GM18909 (cell line): Measurements from ENCODE around the gene CFAP68.
"Not testable (repeated sequence)": the region's sequence is repeated elsewhere in the genome, so short reads cannot be mapped to it uniquely, and the experiment has no call there.

ENCODE experiments used
- ATAC-seq: cut with Tn5 transposase; IDR thresholded peaks from one replicate; pipeline ENCODE4 v1.9.1; 2021; ENCODE audit warnings: mild to moderate bottlenecking; ENCODE audit not compliant: unreplicated experiment, poor library complexity

Gene CFAP68

DNA sequence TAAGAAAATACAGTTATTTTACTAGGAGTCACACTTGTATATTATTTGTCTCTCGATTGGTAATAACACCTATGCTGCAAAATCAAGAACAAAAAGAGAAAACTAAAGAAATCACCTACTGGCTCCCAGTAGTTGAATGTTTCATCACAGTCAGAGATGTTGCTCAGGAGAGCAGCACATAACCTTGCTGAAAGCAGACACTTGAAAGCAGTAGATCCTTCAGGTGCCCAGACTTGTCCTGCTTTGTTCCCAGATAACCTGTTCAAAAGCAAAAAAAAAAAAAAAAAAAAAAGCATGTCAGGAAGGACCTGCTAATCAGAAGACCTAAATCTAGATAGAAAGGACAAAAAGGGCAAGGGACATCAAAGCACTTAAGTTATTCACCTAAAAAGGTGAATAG is 9.2 kb upstream of the CFAP68 start:
- ATAC-seq: no peak

DNA sequence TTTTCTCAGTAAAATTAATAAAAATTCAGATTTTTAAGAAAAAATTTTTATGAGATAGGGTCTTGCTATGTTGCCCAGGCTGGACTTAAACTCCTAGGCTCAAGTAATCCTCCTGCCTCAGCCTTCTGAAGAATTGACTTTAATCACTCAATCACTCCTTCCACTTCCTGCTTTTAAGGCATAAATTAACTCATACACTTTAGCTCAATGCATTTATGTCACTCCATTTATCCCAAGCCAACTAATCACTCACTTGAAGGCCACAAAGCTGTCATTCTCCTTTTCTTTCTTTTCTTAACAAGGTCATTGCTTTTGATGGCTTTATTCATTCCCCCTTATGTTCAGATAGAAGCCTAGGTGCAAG is 8.8 kb upstream of the CFAP68 start:
- ATAC-seq: peak; percentile 8

DNA sequence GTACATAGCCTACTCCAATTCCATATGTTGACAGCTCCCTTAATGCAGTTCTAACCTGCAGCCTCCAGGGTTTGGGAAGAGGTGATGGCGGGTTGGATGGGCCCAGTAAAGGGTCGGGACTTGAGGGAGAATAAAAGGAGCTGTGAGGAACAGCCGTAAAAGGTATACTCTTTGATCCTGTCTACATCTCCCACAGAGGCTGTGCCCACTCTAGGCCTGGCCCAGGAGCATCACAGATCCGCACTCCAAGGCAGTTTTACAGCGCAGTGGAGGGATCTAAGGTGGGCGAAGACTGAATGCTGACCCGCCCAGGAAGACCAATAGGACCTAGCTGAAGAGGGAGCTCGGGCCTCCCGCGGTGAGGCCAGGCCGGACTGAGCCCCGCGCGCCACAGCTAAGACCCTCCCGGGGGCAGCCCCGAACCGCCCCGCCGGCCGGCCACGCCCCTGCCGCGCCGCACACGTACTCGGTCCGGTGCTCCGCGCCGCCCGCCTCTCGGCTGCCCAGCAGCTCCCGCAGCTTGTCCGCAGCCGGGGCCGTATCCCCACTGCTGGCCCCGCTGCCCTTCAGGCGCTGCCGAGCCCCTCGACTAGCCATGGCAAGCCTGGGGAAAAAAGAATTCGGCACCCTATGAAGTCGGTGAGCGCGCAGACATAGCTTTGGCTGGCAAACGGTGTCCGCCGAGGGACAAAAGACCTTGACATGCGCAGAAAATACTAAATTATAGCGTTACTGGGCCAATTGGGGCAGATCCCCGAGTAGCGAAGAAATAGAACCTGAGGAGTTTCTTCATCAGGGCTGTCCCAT is 8.3 kb upstream of the CFAP68 start, which contains the start of gene ALG9:
Gene ALG9, minus strand, starts transcription at position 696 of the 807 bp plus-strand sequence. Its CDS starts 99 bp downstream, at position 597.
- peak; percentile 92 for ATAC-seq

DNA sequence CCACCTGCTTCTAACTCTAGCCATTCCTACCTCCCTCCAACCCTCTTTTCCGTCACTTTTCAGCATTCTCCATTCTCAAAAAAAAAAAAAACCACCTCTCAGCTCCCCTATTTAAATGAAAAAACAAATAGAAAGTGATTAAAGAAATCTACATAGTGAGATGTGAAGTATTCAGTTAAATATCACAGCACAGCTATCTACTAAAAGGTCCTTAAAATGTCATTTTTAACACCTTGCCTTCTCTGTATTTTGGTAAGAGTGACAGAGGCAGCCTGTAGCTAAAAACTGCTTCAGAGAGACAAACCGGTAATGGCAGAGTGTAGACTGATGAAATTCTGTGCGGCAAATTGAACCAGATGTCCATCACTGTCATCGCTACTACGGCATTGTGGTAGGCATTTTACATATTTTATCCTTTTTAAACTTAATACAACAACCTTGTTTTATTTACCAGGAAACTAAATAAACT is 7.6 kb upstream of the CFAP68 start:
- ATAC-seq: no peak

DNA sequence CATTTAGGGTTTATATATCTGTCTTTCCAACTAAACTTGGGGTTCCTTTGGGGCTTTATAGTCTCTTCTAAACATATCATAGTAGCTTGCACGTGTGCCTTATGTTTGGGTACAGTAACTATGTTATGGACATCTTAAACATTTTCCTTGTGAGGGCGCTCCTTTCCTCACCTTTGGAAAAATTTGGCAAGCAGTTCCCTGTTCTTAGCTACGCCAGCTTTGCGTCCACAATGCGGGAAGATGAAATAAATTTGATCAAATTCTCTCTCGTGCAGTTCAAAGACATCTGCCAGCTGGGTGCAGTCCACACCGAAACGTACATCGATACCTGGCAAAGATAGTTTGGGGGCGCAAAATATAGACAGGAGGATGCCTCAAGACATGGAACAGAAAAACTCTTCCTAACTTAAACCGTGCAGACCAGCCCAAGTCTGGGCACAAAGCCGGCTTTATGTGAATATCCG is 924 bp upstream of the CFAP68 start:
- ATAC-seq: peak; percentile 17

- ATAC-seq: no peak
Measured at GRCh38 chr11:111879637-111879960, 258 bp downstream of the CFAP68 start.

- no peak for ATAC-seq
Measured at GRCh38 chr11:111882202-111882601, 2.9 kb downstream of the CFAP68 start.

GRCh38 chr11:111885053-111885452 is 5.7 kb downstream of the CFAP68 start:
- not testable (repeated sequence) for ATAC-seq

GRCh38 chr11:111886032-111886431 is 6.7 kb downstream of the CFAP68 start:
- no peak for ATAC-seq

- ATAC-seq: no peak
Measured at GRCh38 chr11:111886844-111887243, 7.5 kb downstream of the CFAP68 start.

GRCh38 chr11:111905411-111905810 is 26.1 kb downstream of the CFAP68 start:
- ATAC-seq: no peak

- no peak for ATAC-seq
Measured at GRCh38 chr11:111906680-111907079, 27.3 kb downstream of the CFAP68 start.

- no peak for ATAC-seq
Measured at GRCh38 chr11:111908639-111909305, 29.4 kb downstream of the CFAP68 start.

DNA sequence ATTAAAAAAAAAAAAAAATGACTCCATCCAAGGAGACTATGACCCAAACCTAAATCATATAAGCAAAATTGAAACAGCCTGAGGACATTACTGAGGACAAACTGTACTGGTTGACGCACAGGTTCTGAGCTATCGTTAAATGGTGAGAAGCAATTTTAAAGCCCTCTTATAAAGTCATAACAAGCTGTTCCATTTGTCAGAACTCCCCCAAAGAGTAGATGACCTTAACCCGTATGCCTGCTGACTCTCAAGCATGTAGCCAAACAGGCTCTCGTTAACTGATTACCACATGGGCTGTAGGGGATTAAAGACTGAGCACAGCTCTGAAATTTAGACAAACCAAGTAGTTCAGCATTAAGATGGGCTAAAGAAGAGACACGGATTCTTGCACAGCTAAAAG is 30.0 kb downstream of the CFAP68 start:
- ATAC-seq: no peak

DNA sequence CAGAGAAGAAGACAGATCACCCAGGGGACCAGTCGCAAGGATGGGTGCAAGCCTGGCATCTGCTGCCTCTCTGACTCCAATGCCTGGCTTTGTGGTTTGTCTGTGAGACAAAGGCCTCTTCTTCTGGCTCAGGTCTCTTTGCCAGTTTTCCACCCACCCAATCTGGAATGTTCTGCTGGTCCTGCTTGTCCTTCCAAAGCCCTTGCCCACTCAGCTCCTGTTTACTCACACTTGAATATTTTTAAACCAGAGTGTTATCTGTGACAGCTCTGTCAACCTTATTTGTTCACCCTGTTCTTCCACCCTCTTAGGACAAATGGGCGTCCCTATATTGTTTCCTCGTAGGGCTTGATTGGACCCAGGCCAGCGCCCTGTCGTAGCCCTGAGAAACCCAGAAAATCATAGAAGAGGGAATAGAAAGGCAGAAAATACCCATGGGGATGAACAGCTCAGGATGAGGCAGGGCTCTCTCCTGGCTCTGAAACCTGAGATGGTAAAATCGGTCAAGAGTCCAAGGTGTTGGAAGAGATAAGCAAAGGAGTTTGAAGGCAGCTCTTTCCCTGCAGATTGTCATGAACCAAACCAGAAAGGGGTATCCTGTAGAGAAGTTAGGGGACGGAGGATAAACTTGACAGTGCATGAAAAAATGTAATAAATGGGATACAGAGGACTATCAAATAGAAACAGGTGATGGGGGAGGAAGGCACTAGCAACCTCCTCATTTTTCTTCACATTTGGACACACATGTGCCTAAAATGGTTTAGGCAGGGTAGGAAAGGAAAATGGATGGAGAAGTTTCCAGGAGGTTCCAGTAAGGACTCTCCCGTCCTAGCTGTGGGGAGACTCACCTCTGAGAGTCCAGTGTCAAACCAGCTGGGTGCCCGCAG is 31.6 kb downstream of the CFAP68 start:
- ATAC-seq: no peak

GRCh38 chr11:111911563-111912401 is 32.4 kb downstream of the CFAP68 start, which contains the start of gene CRYAB:
Gene CRYAB (minus strand): TSS chr11:111911770. CDS start chr11:111911724, 46 bp downstream.
- no peak for ATAC-seq

GRCh38 chr11:111912535-111912934 is 33.2 kb downstream of the CFAP68 start, which contains the start of gene HSPB2:
Gene HSPB2 (plus strand): TSS chr11:111912734. CDS start chr11:111912830, 96 bp downstream.
- no peak for ATAC-seq

DNA sequence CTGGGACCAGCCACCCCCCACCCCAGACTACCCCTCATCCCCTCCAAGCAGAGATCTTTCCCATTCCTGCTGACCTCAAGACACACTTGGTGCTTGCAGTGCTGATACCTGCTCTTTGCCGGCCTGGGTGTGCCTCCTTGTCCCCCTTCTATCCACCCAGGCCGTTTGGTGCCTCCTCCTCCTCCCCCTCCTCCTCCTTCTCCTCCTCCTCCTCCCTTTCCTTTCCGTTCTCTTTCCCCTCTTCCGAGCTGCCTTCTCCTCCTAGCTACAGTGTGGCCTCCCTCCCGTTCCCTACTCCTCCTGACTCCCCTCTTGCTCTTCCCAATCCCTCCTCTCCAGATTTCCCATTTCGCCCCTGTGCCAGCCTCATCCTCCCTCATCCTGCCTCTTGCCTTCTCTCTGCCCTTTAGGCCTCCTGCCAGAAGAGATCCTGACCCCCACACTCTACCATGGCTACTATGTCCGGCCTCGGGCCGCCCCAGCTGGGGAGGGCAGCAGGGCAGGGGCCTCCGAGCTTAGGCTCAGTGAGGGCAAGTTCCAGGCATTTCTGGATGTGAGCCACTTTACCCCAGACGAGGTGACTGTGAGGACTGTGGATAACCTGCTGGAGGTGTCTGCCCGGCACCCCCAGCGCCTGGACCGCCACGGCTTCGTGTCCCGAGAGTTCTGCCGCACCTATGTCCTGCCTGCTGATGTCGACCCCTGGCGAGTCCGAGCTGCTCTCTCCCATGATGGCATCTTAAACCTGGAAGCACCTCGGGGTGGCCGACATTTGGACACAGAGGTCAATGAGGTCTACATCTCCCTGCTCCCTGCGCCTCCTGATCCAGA is 33.9 kb downstream of the CFAP68 start:
- no peak for ATAC-seq

DNA sequence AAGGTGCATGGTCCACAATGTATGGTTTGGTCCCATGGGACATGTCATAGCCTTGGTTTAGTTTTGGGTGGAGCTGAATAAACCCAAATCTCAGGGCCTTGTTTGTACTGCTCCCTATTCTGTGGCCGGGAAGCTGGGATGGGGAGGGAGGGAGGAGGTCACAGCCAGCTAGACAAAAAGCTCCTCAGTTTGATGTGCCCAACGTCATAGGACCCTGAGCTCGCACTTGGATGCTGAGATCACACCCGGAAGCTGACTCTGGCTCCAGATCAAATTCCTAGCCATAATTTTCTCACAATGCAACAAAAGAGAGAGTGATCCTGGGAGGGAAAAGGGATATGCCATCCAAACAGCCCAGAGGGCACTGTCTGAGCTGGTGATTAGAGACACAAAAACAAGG is 34.7 kb downstream of the CFAP68 start:
- no peak for ATAC-seq
